Stimulated activated CD4-positive, alpha-beta T cell treated with anti-CD3 and anti-CD28 coated beads, Interleukin-2, amount 100 ng/mL, for 48 hours (primary cell): Measurements from ENCODE around the gene CACNA1I.
A peak's percentile ranks its signal among the peaks of the same experiment; 100 is the strongest.

Source experiments
- DNase-seq, 2 donors: peaks; one replicate each; pipeline ENCODE4 v3.0.0-alpha.2; 2020

Gene CACNA1I

GRCh38 chr22:39600491-39601179 is 30.1 kb downstream of the CACNA1I start:
- no peak for DNase-seq

GRCh38 chr22:39601180-39601535 is 30.6 kb downstream of the CACNA1I start:
- no peak for DNase-seq

- no peak for DNase-seq
These were observed 32.8 kb downstream of the CACNA1I start for GRCh38 chr22:39603345-39603744.

GRCh38 chr22:39610246-39610645 is 39.7 kb downstream of the CACNA1I start:
- DNase-seq = no peak

GRCh38 chr22:39610766-39611165 is 40.2 kb downstream of the CACNA1I start:
- DNase-seq = no peak

- DNase-seq = no peak
These were observed 40.8 kb downstream of the CACNA1I start for GRCh38 chr22:39611360-39611759.

- DNase-seq = no peak
These were observed 42.4 kb downstream of the CACNA1I start for GRCh38 chr22:39612811-39613548.

GRCh38 chr22:39613549-39613921 is 43.0 kb downstream of the CACNA1I start:
- no peak for DNase-seq

GRCh38 chr22:39614442-39614841 is 43.9 kb downstream of the CACNA1I start:
- DNase-seq = no peak

- no peak for DNase-seq
These were observed 45.5 kb downstream of the CACNA1I start for GRCh38 chr22:39616051-39616450.

GRCh38 chr22:39616781-39617180 is 46.2 kb downstream of the CACNA1I start:
- DNase-seq = no peak

- DNase-seq = peak in 1 of 2 donors; percentile 20
These were observed 46.8 kb downstream of the CACNA1I start for GRCh38 chr22:39617342-39617741.

- DNase-seq = no peak
These were observed 47.6 kb downstream of the CACNA1I start for GRCh38 chr22:39617970-39618757.

GRCh38 chr22:39618996-39619530 is 48.5 kb downstream of the CACNA1I start:
- no peak for DNase-seq

GRCh38 chr22:39620924-39621690 is 50.6 kb downstream of the CACNA1I start:
- DNase-seq = no peak

- no peak for DNase-seq
These were observed 51.3 kb downstream of the CACNA1I start for GRCh38 chr22:39621826-39622225.

GRCh38 chr22:39622881-39623367 is 52.4 kb downstream of the CACNA1I start:
- peak; percentile 58 to 69 for DNase-seq

- no peak for DNase-seq
These were observed 53.3 kb downstream of the CACNA1I start for GRCh38 chr22:39623603-39624500.

- no peak for DNase-seq
These were observed 53.9 kb downstream of the CACNA1I start for GRCh38 chr22:39624501-39624821.

GRCh38 chr22:39625569-39626537 is 55.3 kb downstream of the CACNA1I start:
- no peak for DNase-seq
